HG03575 (cell line): Measurements from ENCODE around the gene PANK3.
"Not testable (repeated sequence)": the region's sequence is repeated elsewhere in the genome, so short reads cannot be mapped to it uniquely, and the experiment has no call there.

Experiments
- ATAC-seq: cut with Tn5 transposase; IDR thresholded peaks from one replicate; pipeline ENCODE4 v1.9.1; 2021; ENCODE audit not compliant: unreplicated experiment, insufficient number of reproducible peaks, low FRiP score; ENCODE audit errors: extremely low read depth

PANK3 gene

GRCh38 chr5:168568738-168569137 lies 10.4 kb downstream of the PANK3 start:
- no peak for ATAC-seq

GRCh38 chr5:168563959-168564358 lies 15.2 kb downstream of the PANK3 start:
- ATAC-seq = no peak

GRCh38 chr5:168562279-168562678 lies 16.9 kb downstream of the PANK3 start:
- no peak for ATAC-seq

GRCh38 chr5:168557389-168557788 lies 21.8 kb downstream of the PANK3 start:
- no peak for ATAC-seq

- no peak for ATAC-seq
These were observed 25.6 kb downstream of the PANK3 start for GRCh38 chr5:168553377-168554130.

- ATAC-seq = no peak
These were observed 27.0 kb downstream of the PANK3 start for GRCh38 chr5:168552146-168552545.

- no peak for ATAC-seq
These were observed 28.5 kb downstream of the PANK3 start for GRCh38 chr5:168550656-168551055.

- no peak for ATAC-seq
These were observed 29.6 kb downstream of the PANK3 start for GRCh38 chr5:168549554-168549953.

GRCh38 chr5:168537176-168537575 lies 42.0 kb downstream of the PANK3 start:
- ATAC-seq = no peak

- not testable (repeated sequence) for ATAC-seq
These were observed 44.8 kb downstream of the PANK3 start for GRCh38 chr5:168534351-168534750.

- ATAC-seq = no peak
These were observed 46.9 kb downstream of the PANK3 start for GRCh38 chr5:168531987-168532864.

- ATAC-seq = no peak
These were observed 48.0 kb downstream of the PANK3 start for GRCh38 chr5:168531191-168531590.

- ATAC-seq = no peak
These were observed 48.5 kb downstream of the PANK3 start for GRCh38 chr5:168530621-168531150.

- ATAC-seq = no peak
These were observed 49.6 kb downstream of the PANK3 start for GRCh38 chr5:168529374-168530234.

GRCh38 chr5:168528521-168529373 lies 50.4 kb downstream of the PANK3 start, which contains the start of gene FBLL1:
Gene FBLL1, plus strand, starts transcription at chr5:168529305. Its CDS starts 200 bp downstream, at chr5:168529505.
- no peak for ATAC-seq

- no peak for ATAC-seq
These were observed 51.3 kb downstream of the PANK3 start for GRCh38 chr5:168527756-168528295.

- ATAC-seq = no peak
These were observed 53.3 kb downstream of the PANK3 start for GRCh38 chr5:168525856-168526255.
